H54 (cell line): ENCODE data around the gene ARRB2.

ENCODE experiments used
- DNase-seq: peaks from one replicate; pipeline ENCODE4 v3.0.0; 2011; ENCODE audit warnings: low spot score, mixed read lengths; ENCODE audit not compliant: insufficient read length
- FAIRE-seq: peaks from 3 replicates; lab custom pipeline; 2011; peaks lifted over from hg19 to GRCh38; lab: Jason Lieb, UNC
- POLR2A ChIP-seq: IDR thresholded peaks from 2 replicates; pipeline ENCODE4 v1.6.1; 2011; ENCODE audit warnings: low read depth, mild to moderate bottlenecking, low read length

ARRB2 gene

GRCh38 chr17:4725646-4726310 is 15.3 kb downstream of the ARRB2 start:
- TF ChIP-seq POLR2A: no peak
- FAIRE-seq: no peak
- DNase-seq: no peak

GRCh38 chr17:4728124-4728523 is 17.7 kb downstream of the ARRB2 start:
- DNase-seq (no peak), FAIRE-seq (no peak)

GRCh38 chr17:4733073-4733531 is 22.7 kb downstream of the ARRB2 start:
- no peak for FAIRE-seq
- no peak for DNase-seq
- TF ChIP-seq POLR2A: no peak

More at GRCh38 chr17:4728124-4728523, 17.7 kb downstream of the ARRB2 start:
- no peak for TF ChIP-seq POLR2A

- TF ChIP-seq POLR2A: no peak
- FAIRE-seq (no peak), DNase-seq (no peak)
Measured at GRCh38 chr17:4734857-4735475, 24.5 kb downstream of the ARRB2 start.

- FAIRE-seq (no peak), DNase-seq (no peak)
- no peak for TF ChIP-seq POLR2A
Measured at GRCh38 chr17:4735876-4736651, 25.6 kb downstream of the ARRB2 start.

- no peak for FAIRE-seq
- TF ChIP-seq POLR2A: no peak
- DNase-seq: no peak
Measured at GRCh38 chr17:4738136-4739121, 28.0 kb downstream of the ARRB2 start.

- DNase-seq: peak; percentile 60
- FAIRE-seq: no peak
- TF ChIP-seq POLR2A: peak; percentile 27; the same call in 1 of the 2 replicates
Measured at GRCh38 chr17:4739122-4740024, 28.9 kb downstream of the ARRB2 start, which contains the start of the genes CXCL16 and ZMYND15. CXCL16 (minus strand) TSS chr17:4739928; CDS start chr17:4739339, 589 bp downstream. ZMYND15 (plus strand) TSS chr17:4739833; CDS start chr17:4740549, 716 bp downstream.

- DNase-seq: no peak
- no peak for FAIRE-seq
- TF ChIP-seq POLR2A: no peak
Measured at GRCh38 chr17:4740025-4740351, 29.6 kb downstream of the ARRB2 start.

GRCh38 chr17:4740584-4740983 is 30.2 kb downstream of the ARRB2 start:
- FAIRE-seq: no peak
- DNase-seq: no peak
- no peak for TF ChIP-seq POLR2A

GRCh38 chr17:4741544-4741943 is 31.1 kb downstream of the ARRB2 start:
- TF ChIP-seq POLR2A: no peak
- no peak for FAIRE-seq
- no peak for DNase-seq

- DNase-seq (no peak), FAIRE-seq (no peak)
- no peak for TF ChIP-seq POLR2A
Measured at GRCh38 chr17:4742133-4742532, 31.7 kb downstream of the ARRB2 start.

GRCh38 chr17:4742629-4743028 is 32.2 kb downstream of the ARRB2 start:
- DNase-seq (no peak), FAIRE-seq (no peak)
- no peak for TF ChIP-seq POLR2A
